Lower lobe of right lung (tissue), 2 donors: ENCODE measurements around the gene NDUFV2. TPM values are rescaled to one million over a fixed set of nuclear protein-coding genes. Genes with fewer than 3 reads are reported as not detected.

ENCODE experiments used
- ATAC-seq, 2 donors: fragments of 200-7000 bp; cut with Tn5 transposase; one replicate each; pipeline ENCODE4 v1.9.1; 2020 to 2022; ENCODE audit warnings: mild to moderate bottlenecking in 2 of 2, moderate library complexity in 2 of 2
- DNase-seq: peaks from one replicate; pipeline ENCODE4 v3.0.0-alpha.2; 2020
- H3K27ac ChIP-seq: fragments of 200-600 bp; one replicate; pipeline ENCODE4 v1.8.0; 2022
- H3K27me3 ChIP-seq: fragments of 200-600 bp; one replicate; pipeline ENCODE4 v1.8.0; 2022; ENCODE audit warnings: low read depth
- H3K36me3 ChIP-seq: fragments of 200-600 bp; one replicate; pipeline ENCODE4 v1.8.0; 2022; ENCODE audit warnings: mild to moderate bottlenecking
- H3K4me1 ChIP-seq: fragments of 200-600 bp; one replicate; pipeline ENCODE4 v1.8.0; 2022
- H3K4me3 ChIP-seq: fragments of 200-600 bp; one replicate; pipeline ENCODE4 v1.8.0; 2022; ENCODE audit warnings: mild to moderate bottlenecking
- H3K9me3 ChIP-seq: fragments of 200-600 bp; one replicate; pipeline ENCODE4 v1.8.0; 2022
- intact Hi-C: fragments of 100-400 bp; cut with DNase I; formaldehyde crosslinking; loops from one replicate; pipeline ENCODE4 v1.11.0; 2022
- total RNA-seq: library from RNA; stranded (reverse); fragmentation: NEBNext Ultra II Directional; extraction: Animal tissue kit (Norgen Biotek cat#: 25700); gene quantifications from one replicate; pipeline ENCODE4 v1.2.1, GENCODE V29; 2021
- TF ChIP-seq, protein P1 (sequence below): fragments of 200-600 bp; IDR thresholded peaks from one replicate; pipeline ENCODE4 v1.8.0; 2022; ENCODE audit warnings: antibody characterized with exemption, mild to moderate bottlenecking
- donor health status: DM: no; HTN: yes; CAD: no; lungs with severe emphysema.

Gene NDUFV2
- total RNA-seq, 1 donor from 2014 or later: 108 TPM

DNA sequence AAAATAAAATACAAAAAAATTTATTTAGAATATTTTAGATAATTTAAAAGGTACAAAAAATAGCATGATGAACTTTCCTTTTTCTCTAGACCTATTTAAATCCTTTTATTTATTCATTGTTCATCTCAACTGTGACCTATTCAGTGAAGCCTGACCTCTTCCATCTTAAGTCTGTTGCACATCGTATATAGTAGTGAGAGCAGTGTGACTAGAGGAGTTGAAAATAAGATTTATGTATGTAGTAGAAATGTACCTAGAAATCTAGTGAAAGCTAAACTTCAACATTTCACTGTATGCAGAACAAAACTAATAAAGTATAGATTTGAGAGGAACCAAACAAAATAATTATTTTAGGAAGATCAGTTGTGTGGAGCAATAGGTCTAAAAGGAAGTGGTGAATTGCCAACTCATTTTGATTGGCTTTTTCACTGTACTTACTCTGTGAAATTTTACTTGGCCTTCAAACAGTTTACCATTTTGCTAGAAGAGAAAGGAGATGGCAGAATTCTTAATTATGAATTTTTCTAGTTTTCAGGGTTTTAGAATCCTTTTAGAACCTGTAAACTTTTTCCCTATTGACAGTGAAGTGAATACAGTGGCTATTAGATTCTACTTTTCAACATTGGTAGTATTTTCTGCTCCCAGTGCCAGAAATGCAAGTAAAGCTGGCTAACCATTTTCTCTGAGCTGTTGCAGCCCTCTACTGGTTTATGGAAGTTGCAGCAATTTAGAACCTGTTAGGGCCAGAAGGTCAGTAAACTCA lies 45.1 kb downstream of the NDUFV2 start:
- H3K4me1 ChIP-seq: peaks cover 96% of the 10 kb centered on the region
- no peaks in the 10 kb centered on the region for H3K9me3 ChIP-seq
- H3K27ac ChIP-seq: peak overlapping the region; percentile 19
- ATAC-seq (peak; percentile 85 to 89), DNase-seq (no peak)
- no peaks in the 10 kb centered on the region for H3K36me3 ChIP-seq
- intact Hi-C loops: loop anchor here (10.0 kb wide), 1 partner anchor 53 kb away; no protein-coding TSS in a partner anchor
- TF ChIP-seq, protein P1, sequence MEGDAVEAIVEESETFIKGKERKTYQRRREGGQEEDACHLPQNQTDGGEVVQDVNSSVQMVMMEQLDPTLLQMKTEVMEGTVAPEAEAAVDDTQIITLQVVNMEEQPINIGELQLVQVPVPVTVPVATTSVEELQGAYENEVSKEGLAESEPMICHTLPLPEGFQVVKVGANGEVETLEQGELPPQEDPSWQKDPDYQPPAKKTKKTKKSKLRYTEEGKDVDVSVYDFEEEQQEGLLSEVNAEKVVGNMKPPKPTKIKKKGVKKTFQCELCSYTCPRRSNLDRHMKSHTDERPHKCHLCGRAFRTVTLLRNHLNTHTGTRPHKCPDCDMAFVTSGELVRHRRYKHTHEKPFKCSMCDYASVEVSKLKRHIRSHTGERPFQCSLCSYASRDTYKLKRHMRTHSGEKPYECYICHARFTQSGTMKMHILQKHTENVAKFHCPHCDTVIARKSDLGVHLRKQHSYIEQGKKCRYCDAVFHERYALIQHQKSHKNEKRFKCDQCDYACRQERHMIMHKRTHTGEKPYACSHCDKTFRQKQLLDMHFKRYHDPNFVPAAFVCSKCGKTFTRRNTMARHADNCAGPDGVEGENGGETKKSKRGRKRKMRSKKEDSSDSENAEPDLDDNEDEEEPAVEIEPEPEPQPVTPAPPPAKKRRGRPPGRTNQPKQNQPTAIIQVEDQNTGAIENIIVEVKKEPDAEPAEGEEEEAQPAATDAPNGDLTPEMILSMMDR: peak; percentile 75
- no peaks in the 10 kb centered on the region for H3K27me3 ChIP-seq
- no peak overlapping the region for H3K4me3 ChIP-seq

DNA sequence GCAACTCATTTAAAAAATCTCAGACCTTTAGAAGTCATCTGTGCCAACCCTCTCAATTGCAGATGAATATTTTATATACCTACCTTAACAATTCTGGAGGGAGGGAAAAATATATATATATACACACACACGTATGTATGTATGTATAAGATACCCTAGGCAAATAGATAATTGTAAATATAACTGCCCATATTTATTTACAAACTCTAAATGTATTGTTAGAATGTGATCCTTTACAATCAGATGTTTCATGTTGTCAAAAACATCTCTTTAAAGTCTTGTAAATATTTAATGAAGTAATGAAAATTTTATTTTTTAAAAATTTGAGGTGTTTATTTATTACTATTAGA lies 45.7 kb downstream of the NDUFV2 start:
- ATAC-seq (no peak), DNase-seq (no peak)
- H3K4me1 ChIP-seq: peaks cover 97% of the 10 kb centered on the region
- no peaks in the 10 kb centered on the region for H3K27me3 ChIP-seq
- no peaks in the 10 kb centered on the region for H3K9me3 ChIP-seq
- H3K4me3 ChIP-seq: no peak overlapping the region
- no peak overlapping the region for H3K27ac ChIP-seq
- TF ChIP-seq, protein P1: no peak
- no peaks in the 10 kb centered on the region for H3K36me3 ChIP-seq
- intact Hi-C loops: loop anchor here (10.0 kb wide), 1 partner anchor 53 kb away; no protein-coding TSS in a partner anchor

DNA sequence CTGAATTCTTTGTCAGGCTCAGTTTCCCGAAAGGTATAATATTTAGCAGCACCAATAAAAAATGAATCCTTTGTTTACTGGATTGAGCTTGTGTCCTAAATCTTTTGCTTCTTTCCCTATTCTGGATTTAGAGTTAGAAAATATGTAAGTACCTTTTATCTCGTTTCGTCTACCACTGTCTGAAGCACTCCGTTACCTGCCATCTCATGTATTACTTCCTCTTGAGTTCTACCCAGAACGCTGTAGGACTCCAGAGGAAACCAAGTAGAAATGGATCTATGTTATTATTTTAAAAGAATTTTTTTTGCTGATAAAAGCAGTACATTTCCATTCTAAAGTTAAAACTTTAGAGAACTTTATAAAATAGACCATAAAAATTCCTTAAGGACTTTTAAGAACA lies 47.6 kb downstream of the NDUFV2 start:
- H3K27me3 ChIP-seq: no peaks in the 10 kb centered on the region
- TF ChIP-seq, protein P1: no peak

DNA sequence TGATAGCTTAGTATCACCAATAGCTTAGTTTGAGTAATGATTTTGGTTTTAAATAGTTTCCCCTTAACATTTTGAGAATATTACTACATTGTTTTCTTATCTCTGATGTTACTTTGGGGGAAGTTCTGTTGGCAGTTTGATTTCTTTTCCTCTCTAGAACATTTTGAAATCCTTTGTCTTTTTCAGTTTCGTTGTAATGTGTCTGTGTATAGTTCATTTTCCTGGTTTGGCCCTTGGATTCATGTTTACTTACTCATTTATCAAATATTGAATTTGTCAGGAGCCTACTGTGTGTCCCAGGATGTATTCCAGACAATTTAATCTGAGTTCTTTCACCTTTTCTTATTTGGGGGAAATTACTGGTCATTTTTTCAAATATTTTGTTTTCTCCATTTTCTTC lies 50.8 kb downstream of the NDUFV2 start:
- Histone ChIP-seq H3K9me3 (no peaks in the 10 kb centered on the region), H3K36me3 (no peaks in the 10 kb centered on the region), H3K27ac (no peak overlapping the region), H3K27me3 (no peaks in the 10 kb centered on the region), H3K4me3 (no peak overlapping the region), H3K4me1 (peaks cover 64% of the 10 kb centered on the region)
- ATAC-seq: peak in 1 of 2 donors; percentile 30
- TF ChIP-seq, protein P1: no peak
- intact Hi-C loops: no loop called here
- no peak for DNase-seq

More for the DNA sequence above, 47.6 kb downstream of the NDUFV2 start:
- DNase-seq (no peak), ATAC-seq (no peak)
- no peaks in the 10 kb centered on the region for H3K36me3 ChIP-seq
- no peak overlapping the region for H3K27ac ChIP-seq
- intact Hi-C loops: no loop called here
- no peaks in the 10 kb centered on the region for H3K9me3 ChIP-seq
- no peak overlapping the region for H3K4me3 ChIP-seq
- H3K4me1 ChIP-seq: peaks cover 94% of the 10 kb centered on the region

DNA sequence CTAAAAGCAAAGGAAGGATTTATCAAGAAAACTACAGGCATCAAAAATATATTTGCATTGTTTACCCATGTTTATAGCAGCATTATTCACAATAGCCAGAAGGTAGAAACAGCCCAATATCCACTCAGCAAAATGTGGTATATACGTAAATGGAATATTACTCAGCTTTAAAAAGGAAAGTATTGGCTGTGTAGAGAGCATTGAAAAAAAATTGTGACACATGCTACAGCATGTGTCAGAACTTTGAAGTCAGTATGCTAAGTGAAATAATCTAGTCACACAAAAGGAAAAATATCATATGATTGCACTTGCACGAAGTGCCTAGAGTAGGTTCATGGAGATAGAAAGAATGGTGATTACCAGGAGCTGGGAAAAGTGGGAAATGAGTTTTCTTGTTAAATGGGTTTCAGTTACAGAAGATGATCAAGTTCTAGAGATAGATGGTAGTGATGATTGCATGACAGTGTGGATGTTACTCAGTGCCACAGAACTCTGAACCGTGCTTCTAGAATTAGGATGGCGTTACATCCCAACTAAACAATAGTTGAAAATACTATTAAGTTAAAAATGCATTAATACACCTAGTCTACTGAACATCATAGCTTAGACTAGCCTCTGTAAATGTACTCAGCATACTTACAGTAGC lies 54.2 kb downstream of the NDUFV2 start:
- Histone ChIP-seq H3K36me3 (no peaks in the 10 kb centered on the region), H3K9me3 (no peaks in the 10 kb centered on the region), H3K27ac (no peak overlapping the region), H3K4me1 (peaks cover 34% of the 10 kb centered on the region), H3K4me3 (no peak overlapping the region), H3K27me3 (no peaks in the 10 kb centered on the region)
- TF ChIP-seq, protein P1: no peak
- DNase-seq: no peak
- ATAC-seq: no peak
- intact Hi-C loops: no loop called here
